Right lung (tissue), 5 donors: ENCODE data around the gene TRIM72. TPM values are rescaled to one million over a fixed set of nuclear protein-coding genes. Genes with fewer than 3 reads are reported as not detected.
"Not testable (repeated sequence)": the region's sequence is repeated elsewhere in the genome, so short reads cannot be mapped to it uniquely, and the experiment has no call there.

Experiments used
- DNase-seq, 2 donors: peaks; one replicate each; pipeline ENCODE4 v3.0.0-alpha.2; 2013
- polyA plus RNA-seq, 5 donors: library from polyadenylated mRNA; unstranded; fragments of 120-200 nt; gene quantifications; one replicate each; pipeline versions ENCODE4 v1.2.1 to v1.2.3, GENCODE V29; 2013; ENCODE audit warnings: inconsistent platforms in 1 of 5, low replicate concordance in 1 of 5; ENCODE audit not compliant: insufficient read length in 5 of 5, insufficient read depth in 1 of 5

TRIM72 gene
- polyA plus RNA-seq, 5 donors, result 0.13 to 2.5 (median 0.15) TPM

- no peak for DNase-seq
Measured at GRCh38 chr16:31256466-31256865, 42.5 kb downstream of the TRIM72 start.

GRCh38 chr16:31258366-31258765, 44.4 kb downstream of the TRIM72 start:
- DNase-seq, result no peak

GRCh38 chr16:31260136-31260931, 46.4 kb downstream of the TRIM72 start:
- no peak for DNase-seq

- no peak for DNase-seq
Measured at GRCh38 chr16:31262084-31262483, 48.2 kb downstream of the TRIM72 start.

GRCh38 chr16:31265329-31266245, 51.7 kb downstream of the TRIM72 start:
- no peak for DNase-seq

- no peak for DNase-seq
Measured at GRCh38 chr16:31267332-31268032, 53.6 kb downstream of the TRIM72 start.

GRCh38 chr16:31268033-31268365, 54.1 kb downstream of the TRIM72 start:
- no peak for DNase-seq

- no peak for DNase-seq
Measured at GRCh38 chr16:31268891-31269290, 55.0 kb downstream of the TRIM72 start.

- DNase-seq, result no peak
Measured at GRCh38 chr16:31269541-31269940, 55.6 kb downstream of the TRIM72 start.

GRCh38 chr16:31269973-31270372, 56.1 kb downstream of the TRIM72 start:
- DNase-seq, result not testable (repeated sequence)

GRCh38 chr16:31270795-31271194, 56.9 kb downstream of the TRIM72 start:
- no peak for DNase-seq

- DNase-seq, result no peak
Measured at GRCh38 chr16:31271621-31272190, 57.8 kb downstream of the TRIM72 start.

GRCh38 chr16:31273187-31273586, 59.3 kb downstream of the TRIM72 start:
- DNase-seq, result no peak

GRCh38 chr16:31273676-31274075, 59.8 kb downstream of the TRIM72 start:
- DNase-seq, result no peak

- DNase-seq, result no peak
Measured at GRCh38 chr16:31274831-31275816, 61.2 kb downstream of the TRIM72 start.

- DNase-seq, result no peak
Measured at GRCh38 chr16:31276600-31276999, 62.7 kb downstream of the TRIM72 start.

- DNase-seq, result no peak
Measured at GRCh38 chr16:31277659-31278260, 63.8 kb downstream of the TRIM72 start.

GRCh38 chr16:31278853-31279252, 64.9 kb downstream of the TRIM72 start:
- DNase-seq, result not testable (repeated sequence)
